ENCODE results near the gene IFNL4.
"Not testable (repeated sequence)": the region's sequence is repeated elsewhere in the genome, so short reads cannot be mapped to it uniquely, and the experiment has no call there.

GRCh38 chr19:39243741-39244140 lies 4.9 kb downstream of the IFNL4 start:
- TF ChIP-seq CTCF (IDR thresholded peaks at IDR 0.05; ENCODE audit: insufficient read depth, low read length); REST (IDR thresholded peaks at IDR 0.05; ENCODE audit: insufficient replicate concordance, low read depth); POLR2AphosphoS5 (IDR thresholded peaks at IDR 0.05; ENCODE audit: low read depth); GABPA (IDR thresholded peaks at IDR 0.05; ENCODE audit: low read depth); SPI1 (IDR thresholded peaks at IDR 0.05; ENCODE audit: borderline replicate concordance, low read depth): not testable (repeated sequence)

All from HL-60 (cell line).